K562 (cell line): ENCODE data around the gene EZH2. TPM values are rescaled to one million over a fixed set of nuclear protein-coding genes. Genes with fewer than 3 reads are reported as not detected.

ENCODE experiments used
- BRD4 ChIP-seq: fragments of 200-600 bp; sonication (generic); IDR thresholded peaks from 2 replicates; pipeline ENCODE4 v1.6.1; 2017; ENCODE audit warnings: inconsistent platforms
- HDAC3 ChIP-seq: fragments of 450-650 bp; IDR thresholded peaks from 2 replicates; pipeline ENCODE4 v1.6.1; 2018; ENCODE audit warnings: borderline replicate concordance, mild to moderate bottlenecking, moderate library complexity; ENCODE audit not compliant: partially characterized antibody
- KAT8 ChIP-seq: fragments of 450-650 bp; IDR thresholded peaks from 2 replicates; pipeline ENCODE4 v1.6.1; 2016; ENCODE audit warnings: low read depth, mild to moderate bottlenecking
- NFIX ChIP-seq: fragments of 250-450 bp; sonication (Bioruptor Pico); IDR thresholded peaks from 2 replicates; pipeline ENCODE4 v1.4.0; 2020; ENCODE audit warnings: low read depth, mild to moderate bottlenecking, moderate library complexity
- OTX1 ChIP-seq: fragments of 450-650 bp; formaldehyde crosslinking; IDR thresholded peaks from 2 replicates; pipeline ENCODE4 v1.4.0; 2022; ENCODE audit warnings: mild to moderate bottlenecking
- POLR2G ChIP-seq: fragments of 200-400 bp; formaldehyde crosslinking; IDR thresholded peaks from 2 replicates; pipeline ENCODE4 v1.6.1; 2017; ENCODE audit warnings: low read depth, mild to moderate bottlenecking, antibody characterized with exemption, low read length, moderate library complexity
- PURB ChIP-seq: sonication (generic); formaldehyde crosslinking; IDR thresholded peaks from 2 replicates; pipeline ENCODE4 v1.9.0; 2021; ENCODE audit warnings: low read depth, mild to moderate bottlenecking, missing genetic modification reagents
- SLC30A9 ChIP-seq: fragments of 250-450 bp; sonication (Bioruptor Pico); IDR thresholded peaks from 2 replicates; pipeline ENCODE4 v1.8.0; 2022; ENCODE audit warnings: mild to moderate bottlenecking, moderate library complexity
- ZFP1 ChIP-seq: fragments of 450-650 bp; formaldehyde crosslinking; IDR thresholded peaks from 2 replicates; pipeline ENCODE4 v1.4.0; 2020; ENCODE audit warnings: mild to moderate bottlenecking, mixed read lengths
- ZNF263 ChIP-seq: sonication (generic); formaldehyde crosslinking; IDR thresholded peaks from 2 replicates; pipeline ENCODE4 v1.8.0; 2022; ENCODE audit warnings: mild to moderate bottlenecking, missing genetic modification reagents, borderline replicate concordance
- ZNF318 ChIP-seq, 2 experiments: fragments of 450-650 bp; IDR thresholded peaks; 2 replicates each; pipeline ENCODE4 v1.6.1; 2016; ENCODE audit warnings: mild to moderate bottlenecking in 2 of 2, borderline replicate concordance in 1 of 2, low read depth in 1 of 2, moderate library complexity in 1 of 2
- ZNF586 ChIP-seq: fragments of 450-650 bp; formaldehyde crosslinking; conservative IDR thresholded peaks from 2 replicates; pipeline ENCODE4 v1.4.0; 2020; ENCODE audit warnings: mild to moderate bottlenecking, moderate library complexity
- ZNF655 ChIP-seq: fragments of 250-450 bp; sonication (Bioruptor Pico); IDR thresholded peaks from 2 replicates; pipeline ENCODE4 v1.5.0; 2021
- ZNF695 ChIP-seq: fragments of 450-650 bp; formaldehyde crosslinking; IDR thresholded peaks from 2 replicates; pipeline ENCODE4 v1.4.0; 2020; ENCODE audit warnings: mild to moderate bottlenecking, moderate library complexity
- ZNF717 ChIP-seq: fragments of 250-450 bp; sonication (Bioruptor Pico); IDR thresholded peaks from 2 replicates; pipeline ENCODE4 v1.5.0; 2021
- polyA plus RNA-seq, 8 experiments: library from polyadenylated mRNA; depleted of rRNA in 4 of 8; stranded (reverse) in 5 of 8; unstranded in 3 of 8; fragments of >200 nt; fragmentation: Nextera tagmentation in 2 of 8; fragmentation: Illumina TruSeq in 1 of 8; extraction: Ambion mirVana in 2 of 8; extraction: Trizol in 1 of 8; gene quantifications; 2 replicates each; pipeline versions ENCODE4 v1.2.1 to v1.2.3, GENCODE V29; 2011 to 2014; ENCODE audit warnings: inconsistent platforms in 1 of 8, missing spikeins in 1 of 8
- total RNA-seq, 7 experiments: library from RNA; depleted of rRNA in 6 of 7; stranded (reverse); fragments of >200 nt in 6 of 7; fragmentation: Illumina TruSeq in 2 of 7; extraction: Trizol in 2 of 7; gene quantifications; 2 replicates each; pipeline versions ENCODE4 v1.2.1 to v1.2.3, GENCODE V29; 2011 to 2021; ENCODE audit warnings: low replicate concordance in 1 of 7
- TF ChIP-seq, protein P1 (sequence below): fragments of 450-650 bp; formaldehyde crosslinking; IDR thresholded peaks from 2 replicates; pipeline ENCODE4 v1.4.0; 2020; ENCODE audit warnings: mild to moderate bottlenecking, moderate library complexity

EZH2 gene
- total and polyA plus RNA-seq, 9 of the 15 experiments (the other 6 are each of a cell fraction or from before 2014, with no cell fraction given), result 48.7 to 175 (median 98.6) TPM

DNA sequence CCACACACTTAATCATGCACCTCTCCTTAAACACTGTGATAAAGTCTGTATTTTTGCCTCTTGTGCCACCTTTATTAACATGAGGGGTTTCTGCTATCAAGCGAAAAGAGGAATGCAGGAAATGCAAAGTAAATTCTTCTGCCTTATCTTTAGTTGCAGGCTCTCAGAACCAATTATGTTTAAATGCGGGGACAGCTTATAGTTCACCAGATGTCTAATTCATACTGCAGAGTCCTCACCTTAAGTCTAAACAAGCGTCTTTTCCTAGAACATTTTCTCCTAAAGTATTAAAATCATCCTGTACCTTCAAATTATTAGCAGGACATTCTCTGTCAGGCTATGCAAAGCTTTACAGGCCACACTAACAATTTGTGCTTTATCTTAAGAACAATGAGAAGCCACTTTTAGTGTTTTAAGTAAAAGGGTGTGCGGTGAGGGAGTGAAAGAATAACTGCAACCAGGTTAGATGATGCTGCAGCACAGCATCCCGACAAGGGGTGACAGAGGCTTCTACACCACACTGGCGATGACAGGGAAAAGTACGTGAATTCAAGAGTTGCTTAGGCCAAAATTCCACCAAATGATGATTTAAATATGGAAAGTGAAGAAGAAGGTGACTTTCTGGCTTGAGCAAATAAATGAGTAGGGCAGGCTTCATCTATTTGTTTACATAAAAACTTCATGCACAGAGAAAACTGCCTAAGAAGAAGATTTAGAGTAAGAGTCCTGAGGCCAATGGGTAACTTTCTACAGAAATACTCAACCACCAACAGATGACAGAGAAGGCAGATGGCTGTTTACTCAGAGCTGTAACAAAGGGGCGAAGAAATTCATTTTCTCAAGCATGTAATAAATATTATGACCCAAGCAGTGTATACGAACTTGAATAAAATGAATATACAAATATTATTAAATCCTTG, 36.0 kb downstream of the EZH2 start (continued):
- TF ChIP-seq ZNF655 (CRISPR knock-in tag) (no peak), NFIX (no peak), OTX1 (no peak), HDAC3 (peak; percentile 65), ZNF695 (no peak), ZNF717 (CRISPR knock-in tag) (no peak), ZNF263 (no peak), ZNF586 (CRISPR knock-in tag) (no peak), SLC30A9 (CRISPR knock-in tag) (no peak), POLR2G (no peak), ZFP1 (CRISPR knock-in tag) (no peak), KAT8 (no peak), PURB (CRISPR knock-in tag) (no peak), BRD4 (no peak), ZNF318 (IDR thresholded peaks at IDR 0.05; ENCODE audit: borderline replicate concordance in 1 of 2, low read depth in 1 of 2) (no peak; a peak in 1 of 4 replicates)
- TF ChIP-seq, protein P1, sequence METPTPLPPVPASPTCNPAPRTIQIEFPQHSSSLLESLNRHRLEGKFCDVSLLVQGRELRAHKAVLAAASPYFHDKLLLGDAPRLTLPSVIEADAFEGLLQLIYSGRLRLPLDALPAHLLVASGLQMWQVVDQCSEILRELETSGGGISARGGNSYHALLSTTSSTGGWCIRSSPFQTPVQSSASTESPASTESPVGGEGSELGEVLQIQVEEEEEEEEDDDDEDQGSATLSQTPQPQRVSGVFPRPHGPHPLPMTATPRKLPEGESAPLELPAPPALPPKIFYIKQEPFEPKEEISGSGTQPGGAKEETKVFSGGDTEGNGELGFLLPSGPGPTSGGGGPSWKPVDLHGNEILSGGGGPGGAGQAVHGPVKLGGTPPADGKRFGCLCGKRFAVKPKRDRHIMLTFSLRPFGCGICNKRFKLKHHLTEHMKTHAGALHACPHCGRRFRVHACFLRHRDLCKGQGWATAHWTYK, result no peak
